Lower leg skin (tissue), 3 donors: ENCODE results near the gene NFKB2.

ENCODE experiments used
- CTCF ChIP-seq, 3 donors: fragments of 450-650 bp; IDR thresholded peaks; one replicate each; pipeline ENCODE4 v1.5.1; 2016; ENCODE audit warnings: antibody characterized with exemption in 3 of 3, mild to moderate bottlenecking in 3 of 3, moderate library complexity in 2 of 3
- POLR2A ChIP-seq, 2 donors: fragments of 450-650 bp; IDR thresholded peaks; one replicate each; pipeline ENCODE4 v1.6.1; 2016 to 2017; ENCODE audit warnings: antibody characterized with exemption in 2 of 2, mild to moderate bottlenecking in 1 of 2, moderate library complexity in 1 of 2

DNA sequence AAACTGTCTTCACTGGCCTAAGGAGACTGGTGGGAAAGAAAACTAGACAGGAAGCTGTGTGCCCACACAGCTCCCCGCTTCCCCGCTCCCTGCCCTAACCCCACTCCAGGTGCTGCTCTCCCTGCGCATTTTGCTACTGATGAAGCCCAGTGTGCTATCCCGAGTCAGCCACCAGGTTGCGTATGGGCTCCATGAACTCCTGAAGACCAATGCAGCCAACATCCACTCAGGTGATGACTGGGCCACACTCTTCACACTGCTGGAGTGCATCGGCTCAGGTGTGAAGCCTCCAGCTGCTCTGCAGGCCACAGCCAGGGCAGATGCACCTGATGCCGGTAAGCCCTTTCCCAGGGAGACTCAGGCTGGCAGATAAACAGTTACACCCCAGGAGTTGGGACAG is 20.3 kb upstream of the NFKB2 start:
- TF ChIP-seq CTCF (IDR thresholded peaks at IDR 0.05) (no peak), POLR2A (IDR thresholded peaks at IDR 0.05) (no peak)
